Naive thymus-derived CD4-positive, alpha-beta T cell (primary cell): ENCODE measurements around the gene RAD51B. TPM values are rescaled to one million over a fixed set of nuclear protein-coding genes. Genes with fewer than 3 reads are reported as not detected.
"Not testable (repeated sequence)": the region's sequence is repeated elsewhere in the genome, so short reads cannot be mapped to it uniquely, and the experiment has no call there.

Source experiments
- ATAC-seq: fragments of 150-1000 bp; cut with Tn5 transposase; 2 replicates; pipeline ENCODE4 v1.10.0; 2021; ENCODE audit warnings: mild to moderate bottlenecking, moderate library complexity
- CTCF ChIA-PET: fragments of 350-600 bp; sonication (Branson Sonifier 250); formaldehyde crosslinking; loops from one replicate; lab custom pipeline; 2021; ENCODE audit warnings: antibody characterized with exemption; lab: Charles Lee
- POLR2A ChIA-PET: fragments of 350-600 bp; sonication (Branson Sonifier 250); formaldehyde crosslinking; loops from one replicate; lab custom pipeline; 2021; ENCODE audit warnings: antibody characterized with exemption, inconsistent platforms; lab: Charles Lee
- DNase-seq, 9 donors: peaks; one replicate each; pipeline versions ENCODE4 v3.0.0 to v3.0.0-alpha.2; 2020 to 2022; ENCODE audit warnings: mixed read lengths in 1 of 9
- H3K27ac ChIP-seq: one replicate; pipeline ENCODE4 v1.7.0; 2013; ENCODE audit warnings: mild to moderate bottlenecking, low read depth, low read length, moderate library complexity
- H3K27me3 ChIP-seq, 2 donors: one replicate each; pipeline ENCODE4 v1.7.0; 2013; ENCODE audit warnings: low read length in 2 of 2, mild to moderate bottlenecking in 2 of 2, moderate library complexity in 2 of 2; ENCODE audit not compliant: control insufficient read depth in 2 of 2, insufficient read depth in 2 of 2
- H3K36me3 ChIP-seq, 3 experiments: 1 replicate in 2 of 3; 2 replicates in 1 of 3; pipeline ENCODE4 v1.7.0; 2013; ENCODE audit warnings: low read length in 3 of 3, mild to moderate bottlenecking in 3 of 3, moderate library complexity in 1 of 3; ENCODE audit not compliant: insufficient read depth in 3 of 3, control insufficient read depth in 2 of 3
- H3K4me1 ChIP-seq, 2 donors: one replicate each; pipeline ENCODE4 v1.7.0; 2013; ENCODE audit warnings: low read length in 2 of 2, mild to moderate bottlenecking in 2 of 2, moderate library complexity in 1 of 2; ENCODE audit not compliant: control insufficient read depth in 2 of 2, insufficient read depth in 2 of 2
- H3K4me3 ChIP-seq: 2 replicates; pipeline ENCODE4 v1.7.0; 2013; ENCODE audit warnings: mild to moderate bottlenecking, low read length
- H3K9me3 ChIP-seq, 3 experiments: 1 replicate in 2 of 3; 2 replicates in 1 of 3; pipeline ENCODE4 v1.7.0; 2013; ENCODE audit warnings: low read length in 3 of 3; ENCODE audit not compliant: control insufficient read depth in 2 of 3
- H3K27ac Mint-ChIP-seq, 9 donors: one replicate each; pipeline ENCODE4 v1.8.0; 2020 to 2022; ENCODE audit warnings: mixed read lengths in 9 of 9, mild to moderate bottlenecking in 8 of 9, moderate library complexity in 5 of 9, inconsistent platforms in 2 of 9
- H3K27me3 Mint-ChIP-seq, 5 donors: one replicate each; pipeline ENCODE4 v1.8.0; 2021 to 2022; ENCODE audit warnings: mixed read lengths in 5 of 5, mild to moderate bottlenecking in 1 of 5
- H3K36me3 Mint-ChIP-seq, 5 donors: one replicate each; pipeline ENCODE4 v1.8.0; 2020 to 2022; ENCODE audit warnings: mixed read lengths in 5 of 5, mild to moderate bottlenecking in 3 of 5, inconsistent platforms in 1 of 5
- H3K4me1 Mint-ChIP-seq, 7 donors: one replicate each; pipeline ENCODE4 v1.8.0; 2020 to 2022; ENCODE audit warnings: mixed read lengths in 7 of 7, mild to moderate bottlenecking in 3 of 7, inconsistent platforms in 1 of 7
- H3K4me3 Mint-ChIP-seq, 10 donors: one replicate each; pipeline ENCODE4 v1.8.0; 2020 to 2022; ENCODE audit warnings: mild to moderate bottlenecking in 10 of 10, mixed read lengths in 10 of 10, moderate library complexity in 6 of 10, inconsistent platforms in 2 of 10
- H3K9me3 Mint-ChIP-seq, 11 donors: one replicate each; pipeline ENCODE4 v1.8.0; 2020 to 2022; ENCODE audit warnings: mixed read lengths in 11 of 11, mild to moderate bottlenecking in 4 of 11, inconsistent platforms in 1 of 11, moderate library complexity in 1 of 11
- intact Hi-C, 2 donors: fragments of 100-400 bp; cut with micrococcal nuclease; formaldehyde crosslinking; loops; one replicate each; pipeline ENCODE4 v1.15.1; 2023
- polyA plus RNA-seq, 2 donors: library from polyadenylated mRNA; unstranded; fragments of 300-500 nt; fragmentation: Illumina TruSeq; gene quantifications; one replicate each; pipeline ENCODE4 v1.2.3, GENCODE V29; 2021
- total RNA-seq, 6 experiments: library from RNA in 5 of 6; stranded (reverse) in 5 of 6; gene quantifications; 1 replicate in 5 of 6; 2 replicates in 1 of 6; pipeline ENCODE4 v1.2.3 and lab custom pipeline; 2021 to 2026

RAD51B gene
- total and polyA plus RNA-seq, 7 experiments from 2014 or later = 15.0 to 42.2 (median 28.8) TPM

DNA sequence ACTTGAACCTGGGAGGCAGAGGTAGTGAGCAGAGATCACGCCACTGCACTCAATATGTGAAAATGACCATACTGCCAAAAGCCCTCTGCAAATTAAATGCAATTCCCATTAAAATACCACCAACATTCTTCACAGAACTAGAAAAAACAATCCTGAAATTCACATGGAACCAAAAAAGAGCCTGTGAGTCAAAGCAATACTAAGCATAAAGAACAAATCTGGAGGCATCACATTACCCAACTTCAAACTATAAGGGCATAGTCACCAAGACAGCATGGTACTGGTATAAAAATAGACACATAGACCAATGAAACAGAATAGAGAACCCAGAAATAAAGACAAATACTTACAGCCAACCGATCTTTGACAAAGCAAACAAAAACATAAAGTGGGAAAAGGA is 401.5 kb downstream of the RAD51B start:
- H3K4me1 ChIP-seq, intact Hi-C loops, H3K9me3 ChIP-seq, H3K4me3 Mint-ChIP-seq, H3K27ac Mint-ChIP-seq, DNase-seq, H3K36me3 Mint-ChIP-seq, ATAC-seq, H3K36me3 ChIP-seq, H3K27me3 Mint-ChIP-seq, H3K4me3 ChIP-seq, CTCF ChIA-PET, H3K27ac ChIP-seq, H3K27me3 ChIP-seq: not testable (repeated sequence)
- Mint-ChIP-seq H3K9me3 (peaks cover 0 to 11% (median 0%) of the 10 kb centered on the region in 11 donors), H3K4me1 (peaks cover 2 to 20% (median 12%) of the 10 kb centered on the region in 7 donors)
- POLR2A ChIA-PET = interaction anchor here (0.6 kb wide), 1 partner anchor 627 kb away, joined by 3 read pairs; no protein-coding TSS in a partner anchor

DNA sequence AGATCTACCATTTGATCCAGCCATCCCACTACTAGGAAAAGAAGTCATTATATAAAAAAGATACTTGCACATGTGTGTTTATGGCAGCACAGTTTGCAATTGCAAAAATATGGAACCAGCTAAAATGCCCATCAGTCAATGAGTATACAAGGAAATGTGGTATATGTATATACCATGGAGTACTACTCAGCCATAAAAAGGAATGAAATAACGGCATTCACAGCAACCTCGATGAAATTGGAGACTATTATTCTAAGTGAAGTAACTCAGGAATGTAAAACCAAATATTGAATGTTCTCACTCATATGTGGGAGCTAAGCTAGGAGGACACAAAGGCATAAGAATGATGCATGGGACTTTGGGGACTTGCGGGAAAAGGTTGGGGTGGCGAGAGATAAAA is 402.6 kb downstream of the RAD51B start:
- intact Hi-C loops = no loop called here
- ChIA-PET CTCF (no interaction called here), POLR2A (no interaction called here)
- Histone ChIP-seq H3K4me1 (no peaks in the 10 kb centered on the region), H3K9me3 (no peaks in the 10 kb centered on the region), H3K27me3 (no peaks in the 10 kb centered on the region), H3K4me3 (no peak overlapping the region), H3K36me3 (no peaks in the 10 kb centered on the region), H3K27ac (no peak overlapping the region)
- Mint-ChIP-seq H3K4me3 (no peak overlapping the region), H3K36me3 (peaks cover 0 to 7% (median 0%) of the 10 kb centered on the region in 5 donors), H3K4me1 (peaks cover 0 to 20% (median 12%) of the 10 kb centered on the region in 7 donors), H3K27ac (no peak overlapping the region), H3K9me3 (peaks cover 0 to 11% (median 0%) of the 10 kb centered on the region in 11 donors), H3K27me3 (no peaks in the 10 kb centered on the region)
- DNase-seq = no peak
- no peak for ATAC-seq

DNA sequence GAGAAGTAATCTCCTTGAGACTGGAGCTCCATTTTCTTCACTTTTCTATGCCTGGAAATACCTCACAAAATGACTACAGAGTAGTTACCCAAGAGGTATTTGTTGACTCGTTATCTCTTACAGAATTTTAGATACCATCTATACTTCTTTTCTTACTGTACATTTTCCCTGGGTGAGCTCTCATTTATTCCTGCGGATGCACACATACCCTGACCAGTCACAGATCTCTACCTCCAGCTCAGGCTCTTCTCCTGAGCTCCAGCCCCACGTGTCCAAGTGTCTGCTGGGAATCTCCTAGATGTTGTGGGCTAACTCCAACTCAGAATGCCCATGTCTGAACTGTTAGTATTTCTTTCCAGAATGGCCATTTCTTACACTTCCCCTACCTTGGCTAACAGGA is 403.1 kb downstream of the RAD51B start:
- peaks cover 0 to 20% (median 12%) of the 10 kb centered on the region in 7 donors for H3K4me1 Mint-ChIP-seq
- peak overlapping the region in 2 of 9 donors; percentile 19 to 43 for H3K27ac Mint-ChIP-seq
- ChIA-PET CTCF (no interaction called here), POLR2A (no interaction called here)
- H3K27me3 Mint-ChIP-seq = no peaks in the 10 kb centered on the region
- ATAC-seq (no peak), DNase-seq (no peak)
- intact Hi-C loops = no loop called here
- Histone ChIP-seq H3K36me3 (no peaks in the 10 kb centered on the region), H3K27ac (no peak overlapping the region), H3K27me3 (no peaks in the 10 kb centered on the region), H3K9me3 (no peaks in the 10 kb centered on the region), H3K4me1 (no peaks in the 10 kb centered on the region), H3K4me3 (no peak overlapping the region)
- peaks cover 0 to 11% (median 0%) of the 10 kb centered on the region in 11 donors for H3K9me3 Mint-ChIP-seq
- H3K36me3 Mint-ChIP-seq = peaks cover 0 to 7% (median 0%) of the 10 kb centered on the region in 5 donors
- no peak overlapping the region for H3K4me3 Mint-ChIP-seq

DNA sequence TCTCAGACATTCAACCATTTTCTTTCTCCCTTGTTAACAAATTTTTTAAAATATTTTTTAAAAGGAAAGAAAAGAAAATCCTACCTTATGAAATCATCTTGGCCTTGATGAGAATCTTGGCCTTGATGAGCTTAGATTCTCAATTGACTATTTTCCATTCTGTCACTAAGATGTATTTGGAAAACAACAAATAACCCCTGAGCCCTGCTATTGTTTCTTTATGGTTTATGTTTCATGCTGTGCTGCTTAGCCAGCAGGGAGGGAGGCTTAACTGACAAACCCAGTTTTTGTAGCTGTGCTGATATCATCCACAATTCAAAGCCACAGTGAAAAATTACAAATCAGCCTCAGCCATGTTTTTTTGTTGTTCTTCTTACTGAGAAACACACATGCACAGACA is 404.1 kb downstream of the RAD51B start:
- no peaks in the 10 kb centered on the region for H3K4me1 ChIP-seq
- H3K27ac Mint-ChIP-seq = peak overlapping the region in 3 of 9 donors; percentile 4 to 36 (median 23)

DNA sequence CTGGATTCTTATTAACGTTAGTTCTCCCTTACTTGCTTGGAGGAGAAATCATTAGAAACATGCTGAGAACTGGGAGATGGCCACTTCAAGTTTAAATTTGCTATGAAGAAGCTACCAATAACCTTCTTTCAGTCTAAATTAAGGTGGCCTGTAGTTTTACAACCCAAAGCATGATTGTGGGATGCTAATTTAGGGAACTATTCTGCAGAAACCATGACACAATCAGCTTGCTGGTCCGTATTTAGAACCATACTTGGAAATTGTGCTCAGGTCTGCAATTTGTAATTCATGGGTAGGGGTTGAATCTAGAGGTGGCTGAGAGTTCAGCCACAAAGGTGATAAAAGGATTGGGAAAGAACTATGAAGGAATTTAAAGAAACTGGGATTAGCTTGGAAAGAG is 405.7 kb downstream of the RAD51B start:
- ATAC-seq = no peak
- Mint-ChIP-seq H3K27ac (peak overlapping the region in 1 of 9 donors; percentile 29), H3K4me1 (peaks cover 0 to 20% (median 12%) of the 10 kb centered on the region in 7 donors), H3K9me3 (peaks cover 0 to 11% (median 0%) of the 10 kb centered on the region in 11 donors), H3K4me3 (no peak overlapping the region), H3K27me3 (no peaks in the 10 kb centered on the region), H3K36me3 (peaks cover 0 to 5% (median 0%) of the 10 kb centered on the region in 5 donors)
- Histone ChIP-seq H3K27me3 (no peaks in the 10 kb centered on the region), H3K4me3 (no peak overlapping the region), H3K27ac (no peak overlapping the region), H3K9me3 (no peaks in the 10 kb centered on the region), H3K36me3 (no peaks in the 10 kb centered on the region), H3K4me1 (no peaks in the 10 kb centered on the region)
- ChIA-PET POLR2A (no interaction called here), CTCF (interaction anchor here (0.5 to 0.6 kb wide), 2 partner anchors 217 to 223 kb away, joined by 3 to 4 read pairs; no protein-coding TSS in a partner anchor)
- intact Hi-C loops = loop anchor here in 1 of 2 donors (2.0 kb wide), 1 partner anchor 15 kb away; no protein-coding TSS in a partner anchor
- no peak for DNase-seq

More for the DNA sequence above, 404.1 kb downstream of the RAD51B start:
- Mint-ChIP-seq H3K36me3 (peaks cover 0 to 6% (median 0%) of the 10 kb centered on the region in 5 donors), H3K27me3 (no peaks in the 10 kb centered on the region), H3K4me3 (peak overlapping the region in 5 of 10 donors; percentile 5 to 47 (median 23)), H3K9me3 (peaks cover 0 to 11% (median 0%) of the 10 kb centered on the region in 11 donors), H3K4me1 (peaks cover 0 to 20% (median 12%) of the 10 kb centered on the region in 7 donors)
- H3K27ac ChIP-seq = no peak overlapping the region
- no peak for DNase-seq
- H3K4me3 ChIP-seq = no peak overlapping the region
- H3K36me3 ChIP-seq = no peaks in the 10 kb centered on the region
- H3K9me3 ChIP-seq = no peaks in the 10 kb centered on the region
- ChIA-PET POLR2A (interaction anchor here (1.4 kb wide), 1 partner anchor 13 kb away, joined by 4 read pairs; no protein-coding TSS in a partner anchor), CTCF (no interaction called here)
- intact Hi-C loops = loop anchor here in 1 of 2 donors (2.0 kb wide), 1 partner anchor 13 kb away; no protein-coding TSS in a partner anchor
- ATAC-seq = no peak
- H3K27me3 ChIP-seq = no peaks in the 10 kb centered on the region

DNA sequence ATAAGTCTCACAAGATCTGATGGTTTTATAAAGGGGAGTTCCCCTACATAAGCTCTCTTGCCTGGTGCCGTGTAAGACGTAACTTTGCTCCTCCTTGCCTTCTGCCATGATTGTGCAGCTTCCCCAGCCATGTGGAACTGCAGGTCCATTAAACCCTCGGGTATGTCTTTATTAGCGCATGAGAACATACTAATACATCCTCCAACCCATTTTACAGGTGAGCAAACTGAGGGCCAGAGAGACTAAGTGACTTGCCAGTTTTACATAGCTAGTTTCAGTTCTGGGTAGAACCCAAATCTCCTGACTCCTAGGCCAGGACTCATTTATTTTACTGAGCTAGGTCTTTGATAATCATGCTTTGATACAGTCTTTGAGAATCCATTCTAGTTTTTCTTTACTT is 406.9 kb downstream of the RAD51B start:
- Mint-ChIP-seq H3K4me3 (no peak overlapping the region), H3K27me3 (no peaks in the 10 kb centered on the region), H3K36me3 (peaks cover 0 to 3% (median 0%) of the 10 kb centered on the region in 5 donors), H3K9me3 (peaks cover 0 to 6% (median 0%) of the 10 kb centered on the region in 11 donors), H3K27ac (no peak overlapping the region), H3K4me1 (peaks cover 0 to 20% (median 12%) of the 10 kb centered on the region in 7 donors)
- POLR2A ChIA-PET = no interaction called here
- ATAC-seq (no peak), DNase-seq (no peak)
- Histone ChIP-seq H3K4me1 (no peaks in the 10 kb centered on the region), H3K4me3 (no peak overlapping the region), H3K9me3 (no peaks in the 10 kb centered on the region), H3K27ac (no peak overlapping the region), H3K27me3 (no peaks in the 10 kb centered on the region), H3K36me3 (no peaks in the 10 kb centered on the region)
- CTCF ChIA-PET = no interaction called here
- intact Hi-C loops = no loop called here

DNA sequence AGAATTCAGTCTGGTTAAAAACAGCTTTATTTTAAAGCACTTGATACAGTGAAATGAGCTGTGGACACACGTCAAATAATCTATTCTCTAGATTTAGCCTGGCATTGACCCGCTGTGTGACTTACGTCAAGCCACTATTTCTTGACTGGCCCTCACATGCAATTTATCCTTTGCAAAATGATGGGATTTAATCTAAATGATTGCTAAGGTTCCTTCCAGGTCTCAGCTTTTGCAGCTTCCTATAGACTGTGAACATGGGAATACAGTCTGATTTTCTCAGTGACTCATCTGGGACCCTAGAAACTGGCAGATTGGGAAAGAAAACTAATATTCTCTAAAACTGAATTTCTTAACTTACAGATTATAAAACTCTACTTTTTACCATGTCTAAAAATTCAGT is 409.1 kb downstream of the RAD51B start:
- no peak overlapping the region for H3K4me3 ChIP-seq
- Mint-ChIP-seq H3K4me1 (peaks cover 0 to 11% (median 6%) of the 10 kb centered on the region in 7 donors), H3K27ac (no peak overlapping the region), H3K4me3 (no peak overlapping the region), H3K27me3 (no peaks in the 10 kb centered on the region), H3K9me3 (peaks cover 0 to 4% (median 0%) of the 10 kb centered on the region in 11 donors), H3K36me3 (peaks cover 0 to 3% (median 0%) of the 10 kb centered on the region in 5 donors)
- intact Hi-C loops = no loop called here
- ATAC-seq (no peak), DNase-seq (no peak)
- H3K27ac ChIP-seq = no peak overlapping the region
- ChIA-PET POLR2A (no interaction called here), CTCF (no interaction called here)
- no peaks in the 10 kb centered on the region for H3K36me3 ChIP-seq
- no peaks in the 10 kb centered on the region for H3K9me3 ChIP-seq
- no peaks in the 10 kb centered on the region for H3K4me1 ChIP-seq
- H3K27me3 ChIP-seq = no peaks in the 10 kb centered on the region
